ENCODE measurements around the gene ALDH9A1.
"Not testable (repeated sequence)": the region's sequence is repeated elsewhere in the genome, so short reads cannot be mapped to it uniquely, and the experiment has no call there.

Gene ALDH9A1

GRCh38 chr1:165712764-165713163 lies 14.4 kb upstream of the ALDH9A1 start:
- Histone ChIP-seq H3K27ac (no peak overlapping the region), H3K4me2 (ENCODE audit: low read length) (no peak overlapping the region), H3K4me3 (ENCODE audit: low read depth, low read length) (no peak overlapping the region), H3K9ac (no peak overlapping the region), H3K4me1 (no peaks in the 10 kb centered on the region), H2AFZ (no peak overlapping the region), H3K36me3 (ENCODE audit: control insufficient read depth, insufficient read depth, low read length) (no peaks in the 10 kb centered on the region), H3K79me2 (no peaks in the 10 kb centered on the region), H3K9me3 (ENCODE audit: control insufficient read depth, low read length) (no peaks in the 10 kb centered on the region), H3K27me3 (ENCODE audit: control insufficient read depth, insufficient read depth, low read length) (no peaks in the 10 kb centered on the region)
- TF ChIP-seq, protein P1, sequence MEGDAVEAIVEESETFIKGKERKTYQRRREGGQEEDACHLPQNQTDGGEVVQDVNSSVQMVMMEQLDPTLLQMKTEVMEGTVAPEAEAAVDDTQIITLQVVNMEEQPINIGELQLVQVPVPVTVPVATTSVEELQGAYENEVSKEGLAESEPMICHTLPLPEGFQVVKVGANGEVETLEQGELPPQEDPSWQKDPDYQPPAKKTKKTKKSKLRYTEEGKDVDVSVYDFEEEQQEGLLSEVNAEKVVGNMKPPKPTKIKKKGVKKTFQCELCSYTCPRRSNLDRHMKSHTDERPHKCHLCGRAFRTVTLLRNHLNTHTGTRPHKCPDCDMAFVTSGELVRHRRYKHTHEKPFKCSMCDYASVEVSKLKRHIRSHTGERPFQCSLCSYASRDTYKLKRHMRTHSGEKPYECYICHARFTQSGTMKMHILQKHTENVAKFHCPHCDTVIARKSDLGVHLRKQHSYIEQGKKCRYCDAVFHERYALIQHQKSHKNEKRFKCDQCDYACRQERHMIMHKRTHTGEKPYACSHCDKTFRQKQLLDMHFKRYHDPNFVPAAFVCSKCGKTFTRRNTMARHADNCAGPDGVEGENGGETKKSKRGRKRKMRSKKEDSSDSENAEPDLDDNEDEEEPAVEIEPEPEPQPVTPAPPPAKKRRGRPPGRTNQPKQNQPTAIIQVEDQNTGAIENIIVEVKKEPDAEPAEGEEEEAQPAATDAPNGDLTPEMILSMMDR (IDR thresholded peaks at IDR 0.05): no peak

DNA sequence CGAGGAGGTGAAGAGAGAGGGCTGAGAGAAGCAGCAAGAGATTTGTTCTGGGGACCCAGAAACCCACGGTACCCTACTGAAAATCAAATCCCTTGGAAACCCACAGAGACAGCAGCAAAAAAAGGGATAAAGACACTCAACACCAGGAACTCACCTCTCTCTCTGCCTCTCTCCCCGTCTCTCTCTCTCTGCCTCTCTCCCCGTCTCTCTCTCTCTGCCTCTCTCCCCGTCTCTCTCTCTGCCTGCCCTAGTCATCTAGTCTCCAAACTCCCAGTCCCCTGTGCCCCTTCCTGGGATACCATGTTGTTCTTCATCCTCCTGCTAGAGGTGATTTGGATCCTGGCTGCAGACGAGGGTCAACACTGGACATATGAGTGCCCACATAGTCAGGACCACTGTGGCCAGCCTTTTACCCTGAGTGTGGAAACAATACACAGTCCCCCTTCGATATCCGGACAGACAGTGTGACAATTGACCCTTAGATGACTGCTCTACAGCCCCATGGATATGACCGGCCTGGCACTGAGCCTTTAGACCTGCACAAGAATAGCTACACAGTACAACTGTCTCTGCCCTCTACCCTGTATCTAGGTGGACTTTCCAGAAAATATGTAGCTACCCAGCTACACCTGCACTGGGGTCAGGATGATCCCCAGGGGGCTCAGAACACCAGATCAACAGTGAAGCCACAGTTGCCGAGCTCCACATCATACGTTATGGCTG lies 9.8 kb upstream of the ALDH9A1 start:
- Histone ChIP-seq H3K27me3 (ENCODE audit: control insufficient read depth, insufficient read depth, low read length) (no peaks in the 10 kb centered on the region), H3K4me1 (no peaks in the 10 kb centered on the region)
- TF ChIP-seq, protein P1 (IDR thresholded peaks at IDR 0.05): no peak

DNA sequence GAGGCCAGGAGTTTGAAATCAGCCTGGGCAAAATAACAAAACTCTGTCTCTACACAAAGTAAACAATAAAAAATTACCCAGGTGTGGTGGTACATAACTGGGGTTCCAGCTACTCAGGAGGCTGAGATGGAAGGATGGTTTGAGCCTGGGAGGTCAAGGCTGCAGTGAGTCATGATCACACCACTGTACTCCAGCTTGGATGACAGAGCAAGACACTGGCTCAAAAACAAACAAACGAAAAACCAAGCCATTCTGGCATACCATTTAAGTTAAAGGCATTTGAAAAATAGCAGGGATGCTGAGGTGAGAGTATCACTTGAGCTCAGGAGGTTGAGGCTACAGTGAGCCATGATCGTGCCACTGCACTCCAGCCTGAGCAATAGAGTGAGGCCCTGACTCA lies 5.3 kb upstream of the ALDH9A1 start:
- Histone ChIP-seq H3K79me2 (no peaks in the 10 kb centered on the region), H2AFZ (no peak overlapping the region), H3K4me2 (ENCODE audit: low read length) (no peak overlapping the region), H3K4me3 (ENCODE audit: low read depth, low read length) (no peak overlapping the region), H3K4me1 (no peaks in the 10 kb centered on the region), H3K36me3 (ENCODE audit: control insufficient read depth, insufficient read depth, low read length) (no peaks in the 10 kb centered on the region), H3K9ac (no peak overlapping the region), H3K27me3 (ENCODE audit: control insufficient read depth, insufficient read depth, low read length) (no peaks in the 10 kb centered on the region), H3K9me3 (ENCODE audit: control insufficient read depth, low read length) (no peaks in the 10 kb centered on the region), H3K27ac (no peak overlapping the region)
- TF ChIP-seq, protein P1 (IDR thresholded peaks at IDR 0.05): no peak

More for the DNA sequence above, 9.8 kb upstream of the ALDH9A1 start:
- H3K79me2 ChIP-seq: no peaks in the 10 kb centered on the region
- H3K4me3 ChIP-seq (ENCODE audit: low read depth, low read length): no peak overlapping the region
- no peak overlapping the region for H2AFZ ChIP-seq
- no peaks in the 10 kb centered on the region for H3K36me3 ChIP-seq (ENCODE audit: control insufficient read depth, insufficient read depth, low read length)
- H3K27ac ChIP-seq: no peak overlapping the region
- no peak overlapping the region for H3K9ac ChIP-seq
- H3K9me3 ChIP-seq (ENCODE audit: control insufficient read depth, low read length): no peaks in the 10 kb centered on the region
- H3K4me2 ChIP-seq (ENCODE audit: low read length): no peak overlapping the region

DNA sequence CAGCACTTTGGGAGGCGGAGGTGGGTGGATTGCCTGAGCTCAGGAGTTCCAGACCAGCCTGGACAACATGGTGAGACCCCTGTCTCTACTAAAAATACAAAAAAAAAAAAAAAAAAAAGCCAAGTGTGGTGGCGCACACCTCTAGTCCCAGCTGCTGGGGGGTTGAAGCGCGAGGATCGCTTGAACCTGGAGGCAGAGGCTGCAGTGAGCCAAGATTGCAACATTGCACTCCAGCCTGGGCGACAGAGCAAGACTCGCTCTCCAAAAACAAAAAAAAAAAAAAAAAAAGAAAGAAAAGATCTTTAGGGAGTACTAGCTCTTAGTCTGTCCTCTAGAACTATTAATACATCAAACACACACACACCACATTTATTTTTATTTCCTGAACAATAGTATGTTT lies 3.6 kb upstream of the ALDH9A1 start:
- H3K4me2 ChIP-seq (ENCODE audit: low read length); H3K4me1 ChIP-seq; H3K27me3 ChIP-seq (ENCODE audit: control insufficient read depth, insufficient read depth, low read length); H2AFZ ChIP-seq; H3K79me2 ChIP-seq; H3K9me3 ChIP-seq (ENCODE audit: control insufficient read depth, low read length); H3K9ac ChIP-seq; H3K36me3 ChIP-seq (ENCODE audit: control insufficient read depth, insufficient read depth, low read length); H3K27ac ChIP-seq; H3K4me3 ChIP-seq (ENCODE audit: low read depth, low read length): not testable (repeated sequence)

DNA sequence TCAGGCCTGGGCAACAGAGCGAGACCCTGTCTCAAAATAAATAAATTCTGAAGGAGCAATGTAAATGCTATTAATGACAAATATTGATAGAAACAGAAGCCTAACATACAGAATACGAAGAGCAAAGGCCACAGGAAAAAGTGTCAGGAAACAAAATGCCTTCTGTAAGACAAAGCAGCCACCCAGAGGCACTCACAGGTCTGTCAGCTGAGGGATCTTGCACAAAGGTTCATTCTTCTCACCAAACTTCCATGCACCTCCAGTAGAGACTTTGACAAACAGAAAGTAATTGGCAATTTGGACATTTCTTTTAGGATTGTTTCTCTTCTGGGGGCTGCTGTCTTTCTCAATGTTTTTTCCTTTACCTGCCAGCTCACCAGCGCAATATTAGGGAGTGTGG lies 1.2 kb upstream of the ALDH9A1 start:
- no peaks in the 10 kb centered on the region for H3K27me3 ChIP-seq (ENCODE audit: control insufficient read depth, insufficient read depth, low read length)
- no peak overlapping the region for H3K9ac ChIP-seq
- H3K79me2 ChIP-seq: peaks cover 4% of the 10 kb centered on the region
- no peak overlapping the region for H3K4me3 ChIP-seq (ENCODE audit: low read depth, low read length)
- no peak overlapping the region for H3K27ac ChIP-seq
- no peak overlapping the region for H3K4me2 ChIP-seq (ENCODE audit: low read length)
- TF ChIP-seq, protein P1 (IDR thresholded peaks at IDR 0.05): no peak
- H3K9me3 ChIP-seq (ENCODE audit: control insufficient read depth, low read length): no peaks in the 10 kb centered on the region
- H3K36me3 ChIP-seq (ENCODE audit: control insufficient read depth, insufficient read depth, low read length): no peaks in the 10 kb centered on the region
- no peak overlapping the region for H2AFZ ChIP-seq
- peaks cover 2% of the 10 kb centered on the region for H3K4me1 ChIP-seq

Measured in parathyroid adenoma (tissue), 2 donors.